KMS-11 (cell line): ENCODE data around the gene ATP5F1E.

Source experiments
- H2AFZ ChIP-seq: fragments of 200-600 bp; sonication (generic); 2 replicates; pipeline ENCODE4 v1.6.1; 2016; ENCODE audit warnings: antibody characterized with exemption, mixed run types, low read depth
- H3K27ac ChIP-seq: fragments of 200-600 bp; sonication (generic); 2 replicates; pipeline ENCODE4 v1.6.1; 2016; ENCODE audit warnings: mild to moderate bottlenecking, mixed run types
- H3K27me3 ChIP-seq: fragments of 200-600 bp; sonication (generic); 2 replicates; pipeline ENCODE4 v1.6.1; 2017; ENCODE audit warnings: mild to moderate bottlenecking, low read depth, mixed run types, moderate library complexity; ENCODE audit not compliant: insufficient read depth
- H3K36me3 ChIP-seq: fragments of 200-600 bp; sonication (generic); 2 replicates; pipeline ENCODE4 v1.6.1; 2017; ENCODE audit warnings: mild to moderate bottlenecking, mixed run types; ENCODE audit not compliant: insufficient read depth
- H3K4me1 ChIP-seq: fragments of 200-600 bp; sonication (generic); 2 replicates; pipeline ENCODE4 v1.6.1; 2016; ENCODE audit warnings: mild to moderate bottlenecking, low read depth, mixed run types; ENCODE audit not compliant: poor library complexity, severe bottlenecking
- H3K4me2 ChIP-seq: fragments of 200-600 bp; sonication (generic); 2 replicates; pipeline ENCODE4 v1.7.0; 2016; ENCODE audit warnings: mild to moderate bottlenecking, mixed run types
- H3K4me3 ChIP-seq: fragments of 200-600 bp; sonication (generic); IDR thresholded peaks from 2 replicates; pipeline ENCODE4 v1.6.1; 2017; ENCODE audit warnings: low read depth, low read length, mixed read lengths; ENCODE audit not compliant: insufficient read depth
- H3K79me2 ChIP-seq: fragments of 200-600 bp; sonication (generic); 2 replicates; pipeline ENCODE4 v1.6.1; 2016; ENCODE audit warnings: low read depth, mixed run types; ENCODE audit not compliant: insufficient read depth
- H3K9ac ChIP-seq: fragments of 200-600 bp; sonication (generic); 2 replicates; pipeline ENCODE4 v1.6.1; 2016; ENCODE audit warnings: mild to moderate bottlenecking, mixed run types
- H4K20me1 ChIP-seq: fragments of 200-600 bp; sonication (generic); 2 replicates; pipeline ENCODE4 v1.6.1; 2016; ENCODE audit warnings: mild to moderate bottlenecking, mixed run types; ENCODE audit not compliant: insufficient read depth
- CTCF ChIP-seq: fragments of 200-600 bp; sonication (generic); conservative IDR thresholded peaks from 2 replicates; pipeline ENCODE4 v1.6.1; 2017; ENCODE audit warnings: low read depth, mild to moderate bottlenecking, antibody characterized with exemption, low read length, moderate library complexity, mixed read lengths

Gene ATP5F1E

GRCh38 chr20:59017493-59018231 is 14.5 kb downstream of the ATP5F1E start:
- no peaks in the 10 kb centered on the region for H4K20me1 ChIP-seq
- TF ChIP-seq CTCF: no peak
- H3K4me3 ChIP-seq: no peak overlapping the region
- no peaks in the 10 kb centered on the region for H3K36me3 ChIP-seq
- H3K27ac ChIP-seq: no peak overlapping the region
- no peak overlapping the region for H2AFZ ChIP-seq
- H3K79me2 ChIP-seq: no peaks in the 10 kb centered on the region
- H3K4me2 ChIP-seq: no peak overlapping the region
- H3K4me1 ChIP-seq: no peaks in the 10 kb centered on the region
- no peaks in the 10 kb centered on the region for H3K27me3 ChIP-seq
- no peak overlapping the region for H3K9ac ChIP-seq

- Histone ChIP-seq H3K9ac (no peak overlapping the region), H2AFZ (no peak overlapping the region), H3K79me2 (no peaks in the 10 kb centered on the region), H3K4me1 (no peaks in the 10 kb centered on the region), H3K4me2 (no peak overlapping the region), H3K4me3 (no peak overlapping the region), H3K27ac (no peak overlapping the region), H3K36me3 (no peaks in the 10 kb centered on the region), H3K27me3 (no peaks in the 10 kb centered on the region), H4K20me1 (no peaks in the 10 kb centered on the region)
- TF ChIP-seq CTCF: no peak
These were observed 15.2 kb downstream of the ATP5F1E start for GRCh38 chr20:59016795-59017492.

- Histone ChIP-seq H2AFZ (no peak overlapping the region), H3K4me3 (no peak overlapping the region), H3K4me2 (no peak overlapping the region), H3K27me3 (no peaks in the 10 kb centered on the region), H3K36me3 (no peaks in the 10 kb centered on the region), H3K79me2 (no peaks in the 10 kb centered on the region), H3K9ac (no peak overlapping the region), H3K4me1 (no peaks in the 10 kb centered on the region), H3K27ac (no peak overlapping the region), H4K20me1 (no peaks in the 10 kb centered on the region)
- TF ChIP-seq CTCF: no peak
These were observed 16.1 kb downstream of the ATP5F1E start for GRCh38 chr20:59015812-59016711.

GRCh38 chr20:59015411-59015810 is 16.7 kb downstream of the ATP5F1E start:
- Histone ChIP-seq H2AFZ (no peak overlapping the region), H3K9ac (no peak overlapping the region), H3K4me1 (no peaks in the 10 kb centered on the region), H4K20me1 (no peaks in the 10 kb centered on the region), H3K79me2 (no peaks in the 10 kb centered on the region), H3K4me2 (no peak overlapping the region), H3K27ac (no peak overlapping the region), H3K36me3 (no peaks in the 10 kb centered on the region), H3K27me3 (no peaks in the 10 kb centered on the region), H3K4me3 (no peak overlapping the region)
- TF ChIP-seq CTCF: no peak
